ENCODE results near the gene OR52K1.

GRCh38 chr11:4454021-4454420 is 28.4 kb upstream of the OR52K1 start:
- TF ChIP-seq CTCF (IDR thresholded peaks at IDR 0.05) (no peak), ZFX (IDR thresholded peaks at IDR 0.05; ENCODE audit: borderline replicate concordance) (no peak)
